Measurements from ENCODE around the gene S100A13. TPM values are rescaled to one million over a fixed set of nuclear protein-coding genes. Genes with fewer than 3 reads are reported as not detected.
A peak's percentile ranks its signal among the peaks of the same experiment; 100 is the strongest.

S100A13 gene
- total RNA-seq, 1 donor from 2014 or later, result 7.3 TPM

DNA sequence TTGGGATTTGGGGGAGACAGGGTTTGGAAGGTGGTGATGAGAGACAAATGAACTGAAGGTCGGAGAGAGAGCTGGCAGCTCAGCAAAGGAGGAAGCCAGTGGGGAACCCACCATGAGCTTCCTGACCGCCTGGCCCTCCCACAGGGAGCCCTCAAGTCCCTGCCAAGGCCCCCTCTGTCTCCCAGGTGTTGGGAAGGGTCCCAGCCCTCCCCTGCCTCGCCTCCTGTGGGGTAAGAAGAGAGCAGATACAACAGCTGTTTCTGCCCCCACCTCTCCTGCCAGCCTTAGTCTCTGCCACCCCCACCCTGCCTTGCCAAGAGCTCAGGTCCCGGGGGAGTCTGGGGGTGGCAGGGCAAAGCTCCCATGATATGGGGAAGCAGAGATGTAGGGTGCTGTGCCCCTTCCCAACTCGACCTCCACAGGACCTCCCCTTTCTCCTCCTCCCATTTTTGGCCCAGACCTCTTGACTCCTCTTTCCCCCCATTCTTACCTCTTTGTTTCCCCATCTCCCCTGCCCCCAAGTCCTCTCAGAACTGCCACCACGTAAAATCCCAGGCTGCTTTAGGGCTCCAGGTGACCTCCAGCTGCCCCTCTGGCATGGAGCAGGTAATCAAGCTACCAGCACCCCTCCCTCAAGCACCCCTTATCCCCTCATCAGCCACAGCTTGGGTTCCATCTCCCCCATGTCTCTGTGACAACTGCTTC is 1.5 kb upstream of the S100A13 start:
- FAIRE-seq (no peak), DNase-seq (ENCODE audit: low spot score in 2 of 2) (no peak)

- FAIRE-seq (no peak), DNase-seq (ENCODE audit: low spot score in 2 of 2) (peak in 1 of 2 donors; percentile 61)
These were observed 666 bp upstream of the S100A13 start, which contains the start of gene S100A1 for GRCh38 chr1:153627715-153628626. TSS of gene S100A1 (plus strand) at chr1:153628434. CDS start at chr1:153630522, 2,088 bp downstream.

GRCh38 chr1:153626477-153626903 is 815 bp downstream of the S100A13 start:
- DNase-seq (ENCODE audit: low spot score in 2 of 2) (no peak), FAIRE-seq (no peak)

DNA sequence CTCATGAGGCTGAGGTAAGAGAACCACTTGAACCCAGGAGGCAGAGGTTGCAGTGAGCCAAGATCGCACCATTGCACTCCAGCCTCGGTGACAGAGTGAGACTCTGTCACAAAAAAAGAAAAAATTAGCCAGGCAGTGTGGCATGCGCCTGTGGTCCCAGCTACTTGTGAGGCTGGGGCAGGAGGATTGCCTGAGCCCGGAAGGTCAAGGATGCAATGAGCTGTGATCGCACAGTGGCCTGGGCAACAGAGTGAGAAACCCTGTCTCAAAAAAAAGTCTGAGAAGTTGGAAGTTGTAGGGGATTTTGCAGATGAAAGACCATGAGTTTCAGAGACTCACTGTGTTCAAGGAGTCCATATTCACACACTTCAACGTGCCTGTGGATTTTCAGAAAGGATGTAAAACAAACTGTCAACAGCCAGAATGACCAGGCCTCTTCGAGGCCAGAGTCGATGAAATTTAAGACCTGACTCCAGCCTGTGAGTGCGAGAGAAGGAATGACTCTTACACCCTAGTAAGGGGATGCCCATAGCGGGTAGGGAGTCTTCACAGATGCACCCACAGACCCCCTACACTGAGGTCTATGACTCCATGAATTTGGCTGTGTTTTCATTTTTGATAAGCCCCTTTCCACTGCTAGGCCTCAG is 2.2 kb downstream of the S100A13 start:
- DNase-seq (ENCODE audit: low spot score in 2 of 2) (no peak), FAIRE-seq (no peak)

DNA sequence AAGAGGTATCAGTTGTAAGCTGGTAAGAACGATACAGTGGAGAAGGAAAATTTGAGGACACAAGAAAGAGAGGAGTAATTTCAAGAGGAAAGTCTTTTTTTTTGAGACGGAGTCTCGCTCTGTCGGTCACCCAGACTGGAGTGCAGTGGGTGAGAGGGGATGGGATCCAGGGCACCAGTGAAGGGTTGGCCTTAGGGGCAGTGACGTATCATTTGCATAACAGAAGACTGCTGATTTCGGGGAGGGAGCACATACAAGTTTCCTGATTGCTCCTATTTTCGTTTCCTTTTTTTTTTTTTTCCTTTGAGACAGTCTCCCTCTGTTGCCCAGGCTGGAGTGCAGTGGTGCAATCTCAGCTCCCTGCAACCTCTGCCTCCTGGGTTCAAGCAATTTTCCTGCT is 4.2 kb downstream of the S100A13 start:
- DNase-seq (ENCODE audit: low spot score in 2 of 2), result no peak
- FAIRE-seq, result no peak

DNA sequence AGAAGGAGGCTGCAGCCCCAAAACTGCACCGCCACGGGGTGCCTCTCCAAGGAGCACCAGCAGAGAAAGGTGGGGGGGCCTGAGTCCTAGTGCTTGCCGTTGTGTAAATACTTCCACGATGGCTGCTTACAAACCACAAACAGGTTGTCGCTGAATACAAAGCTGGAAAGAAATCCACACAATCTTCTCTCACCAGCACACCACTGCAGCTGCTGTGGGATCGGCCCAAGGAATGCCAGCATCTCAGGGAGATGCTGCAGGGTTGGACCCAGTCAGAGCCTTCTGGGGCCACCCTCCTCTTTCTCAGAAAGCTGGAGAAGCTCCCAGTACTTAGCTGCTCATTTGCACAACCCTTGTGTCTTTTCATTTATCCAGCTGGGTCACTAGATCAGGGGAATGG is 8.1 kb downstream of the S100A13 start:
- DNase-seq (ENCODE audit: low spot score in 2 of 2) (no peak), FAIRE-seq (no peak)

GRCh38 chr1:153617663-153618062 is 9.6 kb downstream of the S100A13 start:
- FAIRE-seq, result no peak
- DNase-seq (ENCODE audit: low spot score in 2 of 2), result no peak

- DNase-seq (ENCODE audit: low spot score in 2 of 2), result no peak
- no peak for FAIRE-seq
These were observed 10.4 kb downstream of the S100A13 start for GRCh38 chr1:153616917-153617311.

- no peak for FAIRE-seq
These were observed 11.0 kb downstream of the S100A13 start, which contains the start of gene S100A14 for GRCh38 chr1:153616144-153616916. TSS of gene S100A14 (minus strand) at chr1:153616325. CDS start at chr1:153615858, 467 bp downstream.

GRCh38 chr1:153615406-153615805 is 11.9 kb downstream of the S100A13 start:
- DNase-seq (ENCODE audit: low spot score in 2 of 2), result no peak
- no peak for FAIRE-seq

More at GRCh38 chr1:153616144-153616916, 11.0 kb downstream of the S100A13 start, which contains the start of gene S100A14:
- DNase-seq (ENCODE audit: low spot score in 2 of 2), result no peak

DNA sequence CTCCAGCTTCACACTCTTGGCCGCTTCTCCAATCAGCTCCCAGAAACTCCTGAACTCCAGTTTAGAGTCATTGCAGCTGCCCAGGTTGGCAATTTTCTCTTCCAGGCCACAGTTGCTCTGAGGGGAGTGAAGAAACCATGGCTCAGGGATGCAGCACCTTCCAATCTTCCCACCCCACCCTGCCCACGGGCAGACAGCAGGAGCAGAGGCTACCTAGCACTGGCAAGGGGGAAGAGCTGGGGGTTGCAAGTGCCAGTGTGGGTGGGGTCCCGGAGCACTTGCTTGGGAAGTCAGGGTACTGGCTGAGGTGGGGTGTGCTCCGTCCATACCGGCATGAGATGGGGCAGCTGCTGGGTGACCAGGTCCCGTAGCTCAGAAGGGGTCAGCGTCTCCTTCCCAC is 12.4 kb downstream of the S100A13 start:
- DNase-seq (ENCODE audit: low spot score in 2 of 2) (no peak), FAIRE-seq (no peak)

GRCh38 chr1:153614189-153614900 is 13.0 kb downstream of the S100A13 start:
- FAIRE-seq (no peak), DNase-seq (ENCODE audit: low spot score in 2 of 2) (no peak)

DNA sequence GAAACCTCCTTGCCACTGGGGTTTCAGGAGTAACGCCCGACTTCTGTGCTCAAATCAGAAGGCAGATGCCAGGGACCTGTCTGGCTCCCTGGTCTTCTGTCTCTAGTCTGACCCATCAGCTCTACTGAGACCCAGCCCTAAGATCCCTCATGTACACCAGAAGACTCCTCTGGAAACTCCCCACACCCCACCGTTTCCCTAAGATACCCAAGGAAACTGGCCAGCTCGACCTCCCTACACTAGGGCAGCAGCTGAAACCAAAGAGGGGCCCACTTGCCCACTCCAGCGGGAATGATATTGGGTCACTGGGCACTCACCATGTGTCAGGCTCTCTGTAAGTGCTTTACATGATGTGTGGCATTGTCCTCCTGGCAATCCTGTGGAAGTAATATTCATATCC is 13.9 kb downstream of the S100A13 start:
- no peak for FAIRE-seq
- DNase-seq (ENCODE audit: low spot score in 2 of 2), result no peak

- FAIRE-seq (no peak), DNase-seq (ENCODE audit: low spot score in 2 of 2) (no peak)
These were observed 14.5 kb downstream of the S100A13 start, which contains the start of gene S100A16 for GRCh38 chr1:153612755-153613331. TSS of gene S100A16 (minus strand) at chr1:153613137. CDS start at chr1:153608151, 4,986 bp downstream.

GRCh38 chr1:153612111-153612754 is 15.1 kb downstream of the S100A13 start:
- FAIRE-seq (no peak), DNase-seq (ENCODE audit: low spot score in 2 of 2) (no peak)

DNA sequence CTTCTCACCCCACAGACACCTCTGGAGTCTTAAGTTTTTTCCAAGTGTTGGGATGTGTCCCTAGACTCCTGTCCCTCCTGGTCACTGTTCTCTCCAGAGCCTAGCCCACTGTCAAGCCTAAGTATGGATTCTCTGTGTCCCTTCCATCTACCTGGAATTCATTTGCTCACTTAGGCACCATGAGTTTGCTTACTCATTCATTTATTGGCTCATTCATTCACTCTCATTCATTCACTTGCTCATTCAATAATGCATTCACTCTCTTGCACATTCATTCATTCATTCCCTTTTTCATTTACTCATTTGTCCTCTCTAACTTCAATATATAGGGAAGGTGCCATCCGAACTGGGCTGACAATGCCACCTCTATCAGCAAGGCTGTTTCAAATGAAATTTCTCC is 15.9 kb downstream of the S100A13 start:
- FAIRE-seq, result no peak
- DNase-seq (ENCODE audit: low spot score in 2 of 2), result no peak

DNA sequence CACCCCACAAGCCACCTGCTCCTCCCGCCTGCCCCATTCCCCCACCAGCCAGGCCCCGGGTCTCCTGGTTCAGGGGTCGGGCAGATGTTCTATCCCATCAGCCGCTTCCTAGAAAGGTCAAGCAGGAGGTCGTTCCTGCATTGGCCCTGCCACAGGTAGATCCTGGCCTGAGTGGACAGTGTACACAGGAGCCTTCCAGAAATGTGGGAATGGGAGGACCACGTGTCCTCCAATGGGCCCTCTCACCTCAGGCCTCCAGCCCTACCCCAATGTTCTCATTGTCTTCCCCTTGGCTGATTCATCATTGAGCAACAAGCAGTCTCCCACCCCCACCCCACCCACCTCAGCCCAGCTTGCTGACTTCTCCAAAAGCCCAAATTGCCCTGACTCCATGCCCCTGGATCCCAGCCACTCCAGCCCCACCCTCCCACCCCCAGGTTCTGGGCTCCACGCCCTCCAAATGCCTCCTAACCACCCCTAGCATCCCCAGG is 16.4 kb downstream of the S100A13 start:
- no peak for DNase-seq (ENCODE audit: low spot score in 2 of 2)
- no peak for FAIRE-seq

- FAIRE-seq (no peak), DNase-seq (ENCODE audit: low spot score in 2 of 2) (no peak)
These were observed 17.0 kb downstream of the S100A13 start for GRCh38 chr1:153610334-153610733.

All from frontal cortex (tissue), 4 donors.